GM23338 (cell line): ENCODE measurements around the gene CYTH1. TPM values are rescaled to one million over a fixed set of nuclear protein-coding genes. Genes with fewer than 3 reads are reported as not detected.
A peak's percentile ranks its signal among the peaks of the same experiment; 100 is the strongest.

Experiments used
- ATAC-seq: fragments of 200-7000 bp; cut with Tn5 transposase; 3 replicates; pipeline ENCODE4 v1.9.1; 2020
- DNase-seq: peaks from one replicate; pipeline ENCODE4 v3.0.0-alpha.2; 2015; ENCODE audit warnings: low spot score
- H2AFZ ChIP-seq: fragments of 200-600 bp; sonication (generic); 2 replicates; pipeline ENCODE4 v1.8.0; 2016; ENCODE audit warnings: antibody characterized with exemption, mild to moderate bottlenecking, moderate library complexity
- H3F3A ChIP-seq: fragments of 200-600 bp; sonication (generic); replicated peaks from 2 replicates; pipeline ENCODE4 v1.8.0; 2017; ENCODE audit warnings: antibody characterized with exemption, mixed run types, low read depth
- H3K27ac ChIP-seq: fragments of 200-600 bp; sonication (generic); 2 replicates; pipeline ENCODE4 v1.6.1; 2016; ENCODE audit warnings: low read depth
- H3K27me3 ChIP-seq: fragments of 200-600 bp; sonication (generic); 2 replicates; pipeline ENCODE4 v1.8.0; 2016; ENCODE audit warnings: mild to moderate bottlenecking, mixed run types, moderate library complexity; ENCODE audit not compliant: insufficient read depth
- H3K36me3 ChIP-seq: fragments of 200-600 bp; sonication (generic); 2 replicates; pipeline ENCODE4 v1.8.0; 2016; ENCODE audit warnings: mild to moderate bottlenecking; ENCODE audit not compliant: insufficient read depth
- H3K4me1 ChIP-seq: fragments of 200-600 bp; sonication (generic); 2 replicates; pipeline ENCODE4 v1.8.0; 2016; ENCODE audit warnings: mild to moderate bottlenecking, moderate library complexity; ENCODE audit not compliant: insufficient read depth
- H3K4me2 ChIP-seq: fragments of 200-600 bp; sonication (generic); 2 replicates; pipeline ENCODE4 v1.7.1; 2017; ENCODE audit warnings: mixed run types
- H3K4me3 ChIP-seq: fragments of 200-600 bp; sonication (generic); 2 replicates; pipeline ENCODE4 v1.6.1; 2016; ENCODE audit warnings: mixed run types
- H3K79me2 ChIP-seq: fragments of 200-600 bp; sonication (generic); replicated peaks from 2 replicates; pipeline ENCODE4 v1.8.0; 2017; ENCODE audit warnings: mild to moderate bottlenecking; ENCODE audit not compliant: insufficient read depth
- H3K9me2 ChIP-seq: fragments of 200-600 bp; sonication (generic); 2 replicates; pipeline ENCODE4 v1.8.0; 2017; ENCODE audit not compliant: insufficient read depth
- H4K20me1 ChIP-seq: fragments of 200-600 bp; sonication (generic); replicated peaks from 2 replicates; pipeline ENCODE4 v1.8.0; 2017; ENCODE audit warnings: mild to moderate bottlenecking; ENCODE audit not compliant: insufficient read depth
- H3K27ac Mint-ChIP-seq: 2 replicates; pipeline ENCODE4 v1.8.0; 2020; ENCODE audit warnings: inconsistent platforms, mild to moderate bottlenecking, moderate library complexity, mixed read lengths
- H3K27me3 Mint-ChIP-seq: 3 replicates; pipeline ENCODE4 v1.8.0; 2022; ENCODE audit warnings: low read depth, mild to moderate bottlenecking, moderate library complexity, mixed read lengths, inconsistent platforms; ENCODE audit not compliant: insufficient read depth, poor library complexity
- H3K36me3 Mint-ChIP-seq: 3 replicates; pipeline ENCODE4 v1.8.0; 2021; ENCODE audit warnings: low read depth, mild to moderate bottlenecking, inconsistent platforms, moderate library complexity, mixed read lengths
- H3K4me1 Mint-ChIP-seq: 3 replicates; pipeline ENCODE4 v1.8.0; 2020; ENCODE audit warnings: mild to moderate bottlenecking, inconsistent platforms, mixed read lengths
- H3K4me3 Mint-ChIP-seq: 3 replicates; pipeline ENCODE4 v1.8.0; 2021; ENCODE audit warnings: moderate library complexity, mild to moderate bottlenecking, inconsistent platforms, mixed read lengths
- H3K9me3 Mint-ChIP-seq: 3 replicates; pipeline ENCODE4 v1.8.0; 2020; ENCODE audit warnings: moderate library complexity, mild to moderate bottlenecking, inconsistent platforms, mixed read lengths
- CREB1 ChIP-seq: fragments of 250-450 bp; sonication (Bioruptor Pico); IDR thresholded peaks from 2 replicates; pipeline ENCODE4 v1.5.0; 2020; ENCODE audit warnings: low read depth, mild to moderate bottlenecking, moderate library complexity
- NANOG ChIP-seq: IDR thresholded peaks from 2 replicates; pipeline ENCODE4 v1.6.1; 2016; ENCODE audit warnings: antibody characterized with exemption, borderline replicate concordance
- POLR2AphosphoS5 ChIP-seq: IDR thresholded peaks from 2 replicates; pipeline ENCODE4 v1.6.1; 2016; ENCODE audit warnings: antibody characterized with exemption, low read depth
- REST ChIP-seq: IDR thresholded peaks from one replicate; pipeline ENCODE4 v1.6.1; 2018; ENCODE audit warnings: antibody characterized with exemption; ENCODE audit not compliant: unreplicated experiment
- ZNF114 ChIP-seq: fragments of 250-450 bp; sonication (Bioruptor Pico); IDR thresholded peaks from 2 replicates; pipeline ENCODE4 v1.5.0; 2020; ENCODE audit warnings: mild to moderate bottlenecking, moderate library complexity
- ZNF331 ChIP-seq: fragments of 250-450 bp; sonication (Bioruptor Pico); IDR thresholded peaks from 2 replicates; pipeline ENCODE4 v1.5.0; 2020; ENCODE audit warnings: low read depth, mild to moderate bottlenecking, moderate library complexity
- polyA plus RNA-seq: library from polyadenylated mRNA; unstranded; fragments of >200 nt; fragmentation: Nextera tagmentation; extraction: Ambion mirVana; gene quantifications from 2 replicates; pipeline ENCODE4 v1.2.1, GENCODE V29; 2016
- total RNA-seq: library from RNA; depleted of rRNA; stranded (reverse); fragments of >200 nt; shearing (Covaris generic); gene quantifications from 2 replicates; pipeline ENCODE4 v1.2.3, GENCODE V29; 2014
- TF ChIP-seq, protein P1 (sequence below), 2 experiments: fragments of 200-600 bp in 1 of 2; sonication (generic) in 1 of 2; conservative IDR thresholded peaks; 2 replicates each; pipeline versions ENCODE4 v1.5.1 to v1.6.1; 2016 to 2017; ENCODE audit warnings: antibody characterized with exemption in 2 of 2, low read depth in 2 of 2, mild to moderate bottlenecking in 2 of 2, moderate library complexity in 1 of 2
- TF ChIP-seq, protein P2 (sequence below): IDR thresholded peaks from 2 replicates; pipeline ENCODE4 v1.6.1; 2016; ENCODE audit warnings: antibody characterized with exemption

Gene CYTH1
- total and polyA plus RNA-seq, 2 experiments from 2014 or later = 13.8 to 14.5 TPM

GRCh38 chr17:78771758-78772382 lies 10.2 kb downstream of the CYTH1 start:
- Histone ChIP-seq H2AFZ (no peak overlapping the region), H3K4me1 (no peaks in the 10 kb centered on the region; the same call in 1 of the 2 replicates), H3K27ac (0 out of 2 replicates have a peak overlapping the region, but pooled peaks have one; percentile 32), H3K36me3 (no peaks in the 10 kb centered on the region), H3K27me3 (no peaks in the 10 kb centered on the region), H3K9me2 (no peaks in the 10 kb centered on the region), H4K20me1 (peaks cover 20% of the 10 kb centered on the region), H3F3A (no peaks in the 10 kb centered on the region), H3K4me2 (no peak overlapping the region), H3K4me3 (no peak overlapping the region), H3K79me2 (peaks cover 20% of the 10 kb centered on the region)
- H3K4me3 Mint-ChIP-seq = no peak overlapping the region
- no peaks in the 10 kb centered on the region for H3K36me3 Mint-ChIP-seq
- DNase-seq (no peak), ATAC-seq (no peak)
- no peaks in the 10 kb centered on the region for H3K9me3 Mint-ChIP-seq
- no peak overlapping the region for H3K27ac Mint-ChIP-seq
- no peaks in the 10 kb centered on the region for H3K27me3 Mint-ChIP-seq
- H3K4me1 Mint-ChIP-seq = peaks cover 13% of the 10 kb centered on the region
- TF ChIP-seq, protein P1, sequence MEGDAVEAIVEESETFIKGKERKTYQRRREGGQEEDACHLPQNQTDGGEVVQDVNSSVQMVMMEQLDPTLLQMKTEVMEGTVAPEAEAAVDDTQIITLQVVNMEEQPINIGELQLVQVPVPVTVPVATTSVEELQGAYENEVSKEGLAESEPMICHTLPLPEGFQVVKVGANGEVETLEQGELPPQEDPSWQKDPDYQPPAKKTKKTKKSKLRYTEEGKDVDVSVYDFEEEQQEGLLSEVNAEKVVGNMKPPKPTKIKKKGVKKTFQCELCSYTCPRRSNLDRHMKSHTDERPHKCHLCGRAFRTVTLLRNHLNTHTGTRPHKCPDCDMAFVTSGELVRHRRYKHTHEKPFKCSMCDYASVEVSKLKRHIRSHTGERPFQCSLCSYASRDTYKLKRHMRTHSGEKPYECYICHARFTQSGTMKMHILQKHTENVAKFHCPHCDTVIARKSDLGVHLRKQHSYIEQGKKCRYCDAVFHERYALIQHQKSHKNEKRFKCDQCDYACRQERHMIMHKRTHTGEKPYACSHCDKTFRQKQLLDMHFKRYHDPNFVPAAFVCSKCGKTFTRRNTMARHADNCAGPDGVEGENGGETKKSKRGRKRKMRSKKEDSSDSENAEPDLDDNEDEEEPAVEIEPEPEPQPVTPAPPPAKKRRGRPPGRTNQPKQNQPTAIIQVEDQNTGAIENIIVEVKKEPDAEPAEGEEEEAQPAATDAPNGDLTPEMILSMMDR (conservative IDR thresholded peaks at IDR 0.05; ENCODE audit: low read depth in 2 of 2) = no peak
- TF ChIP-seq ZNF331 (CRISPR knock-in tag) (no peak), REST (no peak), NANOG (no peak), ZNF114 (CRISPR knock-in tag) (no peak)
- TF ChIP-seq, protein P2, sequence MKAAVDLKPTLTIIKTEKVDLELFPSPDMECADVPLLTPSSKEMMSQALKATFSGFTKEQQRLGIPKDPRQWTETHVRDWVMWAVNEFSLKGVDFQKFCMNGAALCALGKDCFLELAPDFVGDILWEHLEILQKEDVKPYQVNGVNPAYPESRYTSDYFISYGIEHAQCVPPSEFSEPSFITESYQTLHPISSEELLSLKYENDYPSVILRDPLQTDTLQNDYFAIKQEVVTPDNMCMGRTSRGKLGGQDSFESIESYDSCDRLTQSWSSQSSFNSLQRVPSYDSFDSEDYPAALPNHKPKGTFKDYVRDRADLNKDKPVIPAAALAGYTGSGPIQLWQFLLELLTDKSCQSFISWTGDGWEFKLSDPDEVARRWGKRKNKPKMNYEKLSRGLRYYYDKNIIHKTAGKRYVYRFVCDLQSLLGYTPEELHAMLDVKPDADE = no peak

GRCh38 chr17:78769196-78769773 lies 12.8 kb downstream of the CYTH1 start:
- H3K4me1 ChIP-seq = no peaks in the 10 kb centered on the region
- no peaks in the 10 kb centered on the region for H3K9me2 ChIP-seq
- no peak overlapping the region for H3K4me3 Mint-ChIP-seq
- H2AFZ ChIP-seq = no peak overlapping the region
- H3K4me1 Mint-ChIP-seq = peaks cover 5% of the 10 kb centered on the region; the same call in 1 of the 3 replicates
- H3K4me2 ChIP-seq = no peak overlapping the region
- H3K27ac Mint-ChIP-seq = no peak overlapping the region
- H4K20me1 ChIP-seq = peaks cover 16% of the 10 kb centered on the region
- TF ChIP-seq, protein P2 = no peak
- no peak for TF ChIP-seq CREB1 (CRISPR knock-in tag)
- no peak for TF ChIP-seq POLR2AphosphoS5
- TF ChIP-seq, protein P1 (conservative IDR thresholded peaks at IDR 0.05; ENCODE audit: low read depth in 2 of 2) = peak; percentile 30 to 43; a peak in 1 of 4 replicates
- TF ChIP-seq ZNF331 (CRISPR knock-in tag) = no peak
- ATAC-seq (peak; percentile 65), DNase-seq (peak; percentile 45)
- H3F3A ChIP-seq = no peaks in the 10 kb centered on the region
- H3K27me3 ChIP-seq = no peaks in the 10 kb centered on the region
- no peaks in the 10 kb centered on the region for H3K36me3 Mint-ChIP-seq
- peaks cover 13% of the 10 kb centered on the region for H3K79me2 ChIP-seq
- no peaks in the 10 kb centered on the region for H3K9me3 Mint-ChIP-seq
- H3K36me3 ChIP-seq = no peaks in the 10 kb centered on the region
- no peak overlapping the region for H3K4me3 ChIP-seq
- H3K27me3 Mint-ChIP-seq = peaks cover under 1% of the 10 kb centered on the region
- no peak overlapping the region for H3K27ac ChIP-seq
